A549 (cell line): ENCODE measurements around the gene ZC3H18.

ENCODE experiments used
- EP300 ChIP-seq, 2 experiments: fragments of >200 bp; sonication (Bioruptor Twin); formaldehyde crosslinking; IDR thresholded peaks; 2 replicates in 1 of 2; 3 replicates in 1 of 2; pipeline ENCODE4 v1.6.1; 2016 to 2017
- GATA3 ChIP-seq: IDR thresholded peaks from 2 replicates; pipeline ENCODE4 v1.6.1; 2012; ENCODE audit warnings: borderline replicate concordance
- JUN ChIP-seq, 2 experiments: fragments of >200 bp; sonication (Bioruptor Twin); formaldehyde crosslinking; IDR thresholded peaks; 2 replicates in 1 of 2; 3 replicates in 1 of 2; pipeline ENCODE4 v1.6.1; 2016 to 2017
- KDM5A ChIP-seq: fragments of 200-600 bp; sonication (generic); IDR thresholded peaks from 2 replicates; pipeline ENCODE4 v1.6.1; 2016; ENCODE audit warnings: antibody characterized with exemption, mild to moderate bottlenecking
- MAFK ChIP-seq: fragments of 450-650 bp; IDR thresholded peaks from 2 replicates; pipeline ENCODE4 v1.6.1; 2014; ENCODE audit not compliant: partially characterized antibody
- MAX ChIP-seq: IDR thresholded peaks from 2 replicates; pipeline ENCODE4 v1.6.1; 2012
- MYC ChIP-seq: IDR thresholded peaks from 2 replicates; pipeline ENCODE4 v1.6.1; 2012; ENCODE audit warnings: mild to moderate bottlenecking, inconsistent platforms, low read length, improper control_type of control experiment, borderline replicate concordance
- PHF8 ChIP-seq: fragments of 200-600 bp; sonication (generic); IDR thresholded peaks from 2 replicates; pipeline ENCODE4 v1.6.1; 2016; ENCODE audit warnings: low read depth, mild to moderate bottlenecking, antibody characterized with exemption, moderate library complexity, borderline replicate concordance
- POLR2A ChIP-seq: IDR thresholded peaks from 2 replicates; pipeline ENCODE4 v1.6.1; 2012; ENCODE audit warnings: mild to moderate bottlenecking, low read length
- RAD21 ChIP-seq, 2 experiments: fragments of >200 bp in 1 of 2; sonication (Bioruptor Twin) in 1 of 2; formaldehyde crosslinking in 1 of 2; IDR thresholded peaks in 1 of 2; conservative IDR thresholded peaks in 1 of 2; 2 replicates in 1 of 2; 3 replicates in 1 of 2; pipeline ENCODE4 v1.6.1; 2012 to 2018; ENCODE audit warnings: inconsistent platforms in 1 of 2
- REST ChIP-seq: fragments of 200-600 bp; sonication (generic); IDR thresholded peaks from 2 replicates; pipeline ENCODE4 v1.6.1; 2016; ENCODE audit warnings: antibody characterized with exemption, mild to moderate bottlenecking, moderate library complexity
- TF ChIP-seq, protein P1 (sequence below): fragments of 450-650 bp; IDR thresholded peaks from 2 replicates; pipeline ENCODE4 v1.6.1; 2014; ENCODE audit warnings: antibody characterized with exemption
- TF ChIP-seq, protein P2 (sequence below): fragments of >200 bp; sonication (Bioruptor Twin); formaldehyde crosslinking; IDR thresholded peaks from 3 replicates; pipeline ENCODE4 v1.5.1; 2016

DNA sequence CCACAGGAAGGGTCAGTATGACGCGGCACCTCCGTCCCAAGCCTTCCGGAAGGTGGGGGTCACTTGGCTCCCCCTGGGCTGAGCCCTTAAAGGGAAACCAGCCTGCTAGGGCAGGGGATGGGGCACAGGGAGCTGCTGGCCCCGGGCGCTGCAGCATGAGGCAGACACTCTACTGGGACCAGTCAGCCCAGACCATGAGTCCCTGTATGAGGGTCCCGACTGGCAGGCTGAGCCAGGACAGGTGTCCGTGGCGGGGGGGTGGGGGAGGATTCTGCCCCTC lies 43.4 kb upstream of the ZC3H18 start:
- TF ChIP-seq, protein P1, sequence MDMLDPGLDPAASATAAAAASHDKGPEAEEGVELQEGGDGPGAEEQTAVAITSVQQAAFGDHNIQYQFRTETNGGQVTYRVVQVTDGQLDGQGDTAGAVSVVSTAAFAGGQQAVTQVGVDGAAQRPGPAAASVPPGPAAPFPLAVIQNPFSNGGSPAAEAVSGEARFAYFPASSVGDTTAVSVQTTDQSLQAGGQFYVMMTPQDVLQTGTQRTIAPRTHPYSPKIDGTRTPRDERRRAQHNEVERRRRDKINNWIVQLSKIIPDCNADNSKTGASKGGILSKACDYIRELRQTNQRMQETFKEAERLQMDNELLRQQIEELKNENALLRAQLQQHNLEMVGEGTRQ = no peak
- TF ChIP-seq MYC (no peak), PHF8 (no peak), RAD21 (conservative IDR thresholded peaks at IDR 0.05 in 1 of 2, IDR thresholded peaks at IDR 0.05 in 1 of 2) (no peak), POLR2A (no peak), EP300 (IDR thresholded peaks at IDR 0.05) (no peak), JUN (IDR thresholded peaks at IDR 0.05) (no peak), MAFK (no peak), KDM5A (no peak), REST (no peak), MAX (no peak), GATA3 (no peak)
- TF ChIP-seq, protein P2, sequence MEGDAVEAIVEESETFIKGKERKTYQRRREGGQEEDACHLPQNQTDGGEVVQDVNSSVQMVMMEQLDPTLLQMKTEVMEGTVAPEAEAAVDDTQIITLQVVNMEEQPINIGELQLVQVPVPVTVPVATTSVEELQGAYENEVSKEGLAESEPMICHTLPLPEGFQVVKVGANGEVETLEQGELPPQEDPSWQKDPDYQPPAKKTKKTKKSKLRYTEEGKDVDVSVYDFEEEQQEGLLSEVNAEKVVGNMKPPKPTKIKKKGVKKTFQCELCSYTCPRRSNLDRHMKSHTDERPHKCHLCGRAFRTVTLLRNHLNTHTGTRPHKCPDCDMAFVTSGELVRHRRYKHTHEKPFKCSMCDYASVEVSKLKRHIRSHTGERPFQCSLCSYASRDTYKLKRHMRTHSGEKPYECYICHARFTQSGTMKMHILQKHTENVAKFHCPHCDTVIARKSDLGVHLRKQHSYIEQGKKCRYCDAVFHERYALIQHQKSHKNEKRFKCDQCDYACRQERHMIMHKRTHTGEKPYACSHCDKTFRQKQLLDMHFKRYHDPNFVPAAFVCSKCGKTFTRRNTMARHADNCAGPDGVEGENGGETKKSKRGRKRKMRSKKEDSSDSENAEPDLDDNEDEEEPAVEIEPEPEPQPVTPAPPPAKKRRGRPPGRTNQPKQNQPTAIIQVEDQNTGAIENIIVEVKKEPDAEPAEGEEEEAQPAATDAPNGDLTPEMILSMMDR = no peak
